ENCODE data around the gene FAM131B. TPM values are rescaled to one million over a fixed set of nuclear protein-coding genes. Genes with fewer than 3 reads are reported as not detected.

Gene FAM131B
- total RNA-seq, 1 experiment from 2014 or later: 25.3 TPM

- ChIA-PET CTCF (no interaction called here), POLR2A (interaction anchor here (7.2 kb wide), 1 partner anchor 13 kb away, joined by 62 read pairs; the partner anchor contains the start of gene EPHA1)
- Mint-ChIP-seq H3K27me3 (ENCODE audit: low read depth) (no peaks in the 10 kb centered on the region), H3K36me3 (peaks cover 89% of the 10 kb centered on the region), H3K9me3 (no peaks in the 10 kb centered on the region), H3K4me3 (no peak overlapping the region), H3K27ac (no peak overlapping the region), H3K4me1 (peaks cover 6% of the 10 kb centered on the region)
- no peak for ATAC-seq
- DNase-seq (ENCODE audit: low spot score): no peak
- TF ChIP-seq ATF6 (CRISPR knock-in tag; IDR thresholded peaks at IDR 0.05): no peak
- TF ChIP-seq MYBL2 (CRISPR knock-in tag; IDR thresholded peaks at IDR 0.05): no peak
- TF ChIP-seq CREB1 (CRISPR knock-in tag; IDR thresholded peaks at IDR 0.05): no peak
- no peak for TF ChIP-seq ZNF532 (CRISPR knock-in tag; IDR thresholded peaks at IDR 0.05; ENCODE audit: borderline replicate concordance)
Observed at GRCh38 chr7:143394068-143394467, 31.6 kb upstream of the FAM131B start.

- ATAC-seq: no peak
- ChIA-PET POLR2A (interaction anchor here (7.2 kb wide), 1 partner anchor 14 kb away, joined by 62 read pairs; the partner anchor contains the start of gene EPHA1), CTCF (interaction anchor here (0.9 kb wide), 1 partner anchor 48 kb away, joined by 5 read pairs; no protein-coding TSS in a partner anchor)
- TF ChIP-seq GABPB1 (CRISPR knock-in tag; IDR thresholded peaks at IDR 0.05) (peak; percentile 78), STAT6 (CRISPR knock-in tag; conservative IDR thresholded peaks at IDR 0.05; ENCODE audit: low read depth) (no peak), ELF4 (CRISPR knock-in tag; IDR thresholded peaks at IDR 0.05; ENCODE audit: low read depth) (no peak), ESRRA (CRISPR knock-in tag; IDR thresholded peaks at IDR 0.05; ENCODE audit: borderline replicate concordance) (no peak), ZNF425 (CRISPR knock-in tag; conservative IDR thresholded peaks at IDR 0.05) (no peak), JUN (CRISPR knock-in tag; IDR thresholded peaks at IDR 0.05) (no peak)
- H3K4me3 Mint-ChIP-seq: no peak overlapping the region
- H3K27me3 Mint-ChIP-seq (ENCODE audit: low read depth): no peaks in the 10 kb centered on the region
- peaks cover 88% of the 10 kb centered on the region for H3K36me3 Mint-ChIP-seq
- H3K4me1 Mint-ChIP-seq: peaks cover 6% of the 10 kb centered on the region
- no peaks in the 10 kb centered on the region for H3K9me3 Mint-ChIP-seq
- H3K27ac Mint-ChIP-seq: peak overlapping the region; percentile 76
- no peak for DNase-seq (ENCODE audit: low spot score)
Observed at GRCh38 chr7:143393267-143394041, 30.9 kb upstream of the FAM131B start.
